GM18861 (cell line): ENCODE results near the gene BCAP29.

Source experiments
- ATAC-seq: cut with Tn5 transposase; IDR thresholded peaks from one replicate; pipeline ENCODE4 v1.9.1; 2021; ENCODE audit not compliant: unreplicated experiment

The BCAP29 gene

GRCh38 chr7:107581387-107582013 lies 1.5 kb downstream of the BCAP29 start:
- no peak for ATAC-seq

DNA sequence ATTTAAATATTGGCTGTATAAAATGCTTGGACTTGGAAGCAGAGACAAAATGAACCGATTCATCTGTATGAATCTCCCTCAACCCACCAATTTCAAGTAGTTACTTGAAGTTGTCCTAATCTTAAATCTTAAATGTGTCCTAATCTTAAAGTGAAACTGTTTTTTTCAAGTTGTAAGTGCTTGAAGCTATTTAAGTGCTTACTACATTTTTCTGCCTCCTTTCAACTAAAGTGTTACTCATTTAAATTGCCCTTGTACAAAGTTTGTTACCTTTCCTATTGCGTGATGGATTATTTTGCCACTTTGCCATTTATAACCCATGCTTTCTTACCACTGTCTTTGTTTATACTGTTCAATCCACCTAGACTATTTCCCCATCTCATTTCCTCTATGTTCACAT lies 2.8 kb downstream of the BCAP29 start:
- no peak for ATAC-seq

DNA sequence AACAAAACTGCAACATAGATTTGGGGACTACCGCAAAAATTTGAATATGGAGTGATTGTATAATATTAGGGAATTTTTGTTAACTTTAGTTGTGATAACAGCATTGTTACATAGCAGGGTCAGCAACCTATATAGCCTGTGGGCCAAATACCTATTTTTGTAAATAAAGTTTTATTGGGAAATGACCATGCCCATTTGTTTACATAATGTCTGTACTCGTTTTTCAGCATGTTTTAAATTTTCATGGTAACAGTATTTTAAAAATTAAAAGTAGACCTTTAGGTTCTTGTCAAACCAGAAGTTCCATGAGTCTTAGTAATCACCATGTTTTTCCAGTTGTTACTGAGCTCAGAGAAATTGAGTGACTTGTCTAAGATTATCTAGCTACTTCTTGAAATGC lies 4.7 kb downstream of the BCAP29 start:
- no peak for ATAC-seq

- ATAC-seq = no peak
Measured at GRCh38 chr7:107588529-107589130, 8.6 kb downstream of the BCAP29 start.

DNA sequence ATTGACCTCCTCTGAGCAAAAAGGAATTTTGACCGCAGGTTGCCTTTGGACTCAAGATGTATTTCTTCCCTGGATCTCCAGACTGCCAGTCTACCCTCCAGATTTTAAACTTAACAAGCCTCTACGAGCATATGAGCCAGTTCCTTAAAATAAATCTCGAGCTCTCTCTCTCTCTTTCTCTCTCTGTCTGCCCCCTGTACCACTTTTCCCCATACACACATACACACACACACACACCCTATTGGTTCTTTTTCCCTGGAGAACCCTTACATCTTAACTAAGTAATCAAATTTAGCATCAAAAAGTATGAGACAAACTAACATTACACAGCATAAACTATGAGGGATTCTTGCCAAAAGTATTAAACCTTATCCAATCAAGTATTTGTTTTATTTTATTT lies 11.4 kb downstream of the BCAP29 start:
- no peak for ATAC-seq

DNA sequence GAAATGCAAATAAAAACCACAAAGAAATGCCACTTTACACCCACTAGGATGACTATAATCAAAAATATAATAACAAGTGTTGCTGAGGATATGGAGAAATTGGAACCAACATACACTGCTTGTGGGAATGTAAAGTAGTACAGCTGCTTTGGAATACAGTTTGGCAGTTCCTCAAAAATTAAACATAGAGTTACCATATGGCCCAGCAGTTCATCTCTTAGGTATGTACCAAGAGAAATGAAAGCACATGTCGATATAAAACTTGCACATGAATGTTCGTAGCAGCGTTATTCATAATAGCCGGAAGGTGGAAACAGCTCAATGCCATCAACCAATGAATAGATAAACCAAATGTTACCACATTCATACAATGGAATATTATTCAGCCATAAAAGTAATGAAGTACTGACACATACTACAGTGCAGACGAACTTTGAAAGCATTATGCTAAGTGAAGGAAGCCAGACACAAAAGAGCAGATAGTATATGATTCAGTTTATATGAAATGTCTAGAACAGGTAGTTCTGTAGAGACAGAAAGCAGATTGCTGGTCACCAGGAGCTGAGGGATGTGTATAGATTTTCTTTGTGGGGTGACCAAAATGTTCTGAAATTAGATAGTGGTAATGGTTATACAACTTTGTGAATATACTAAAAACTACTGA lies 12.4 kb downstream of the BCAP29 start:
- ATAC-seq = no peak

DNA sequence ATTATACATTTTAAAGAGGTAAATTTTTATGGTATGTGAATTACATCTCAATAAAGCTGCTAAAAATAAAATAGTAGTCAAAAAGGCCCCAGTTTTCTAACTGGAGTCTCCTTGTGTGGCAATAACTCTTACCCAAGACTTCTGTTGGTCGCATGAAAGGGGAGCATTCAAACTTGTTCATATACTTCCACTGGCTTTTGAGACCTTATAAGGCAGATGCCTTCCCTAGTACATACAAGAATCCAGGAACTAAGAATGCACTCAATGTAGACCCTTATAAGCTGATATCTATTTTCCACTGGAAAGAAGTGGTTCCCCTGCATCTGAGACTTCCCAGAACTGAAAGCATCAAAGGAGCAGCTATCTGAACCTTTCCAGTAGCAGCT lies 13.0 kb downstream of the BCAP29 start:
- no peak for ATAC-seq

DNA sequence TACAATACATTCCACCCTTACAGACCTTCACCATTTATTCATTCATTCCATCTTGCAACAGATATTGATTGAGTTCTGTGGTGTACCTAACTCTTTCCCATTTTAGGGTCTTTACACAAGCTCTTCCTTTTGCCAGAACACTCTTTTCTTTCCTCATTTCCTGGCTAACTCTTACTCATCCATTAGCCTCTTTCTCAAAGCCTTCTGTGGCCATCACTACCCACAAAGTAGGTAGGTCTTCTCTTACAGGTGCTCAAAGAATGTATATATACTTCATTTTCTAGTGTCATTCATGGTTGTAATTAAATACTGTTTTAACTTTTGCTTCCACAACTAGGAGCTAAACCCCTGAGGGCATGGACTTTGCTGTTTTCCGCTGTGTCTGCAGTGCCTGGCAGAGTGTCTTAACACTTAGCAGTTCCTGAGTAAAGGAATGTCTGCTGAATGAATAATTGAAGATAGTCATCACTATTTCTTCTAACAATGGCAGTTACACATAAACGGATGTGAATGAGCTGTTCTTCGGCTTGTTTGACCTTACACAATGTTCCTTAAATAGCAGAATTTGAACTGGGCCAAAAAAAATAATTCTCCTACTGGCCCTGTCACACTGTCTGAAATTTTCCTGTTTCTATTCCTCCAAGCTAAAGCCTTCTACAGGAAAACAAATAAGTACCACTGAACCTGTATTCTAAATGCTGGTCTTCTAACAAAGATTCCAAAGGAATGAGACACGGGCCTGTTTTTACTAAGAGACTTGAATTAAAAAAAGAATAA lies 15.1 kb downstream of the BCAP29 start:
- no peak for ATAC-seq

DNA sequence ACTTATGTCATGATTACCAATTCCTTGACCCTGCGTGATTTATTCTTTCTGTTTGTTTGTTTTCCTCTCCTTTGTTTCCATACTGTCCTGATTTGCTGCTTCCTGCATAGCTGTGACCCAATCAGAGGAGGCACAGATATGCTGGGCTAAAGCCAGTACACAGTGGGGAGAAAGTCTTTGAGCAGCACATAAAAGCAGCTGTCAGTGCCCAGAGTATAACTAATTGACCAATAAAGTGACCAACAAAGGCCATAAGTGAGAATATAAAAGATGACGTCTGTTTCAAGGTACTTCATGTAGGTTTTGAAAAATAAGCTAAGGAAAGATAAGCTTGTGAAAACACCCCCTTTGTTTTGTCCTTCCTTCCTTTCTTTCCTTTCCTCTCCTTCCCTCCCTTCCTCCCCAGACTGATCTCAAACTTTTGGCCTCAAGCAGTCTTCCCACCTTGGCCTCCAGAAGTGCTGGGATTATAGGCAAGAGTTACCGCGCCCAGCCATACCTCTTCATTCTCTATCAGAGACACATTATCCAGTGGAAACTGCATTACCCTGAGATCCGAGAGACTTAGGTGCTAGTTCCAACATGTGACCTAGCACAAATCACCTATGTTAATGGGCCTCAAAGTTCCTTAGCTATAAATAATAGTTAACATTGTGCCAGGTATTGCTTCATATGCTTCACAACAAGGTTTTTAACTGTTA lies 17.0 kb downstream of the BCAP29 start:
- no peak for ATAC-seq

- no peak for ATAC-seq
Measured at GRCh38 chr7:107597582-107597916, 17.5 kb downstream of the BCAP29 start.

GRCh38 chr7:107597953-107598352 lies 17.9 kb downstream of the BCAP29 start:
- no peak for ATAC-seq

- no peak for ATAC-seq
Measured at GRCh38 chr7:107599262-107599661, 19.2 kb downstream of the BCAP29 start.

DNA sequence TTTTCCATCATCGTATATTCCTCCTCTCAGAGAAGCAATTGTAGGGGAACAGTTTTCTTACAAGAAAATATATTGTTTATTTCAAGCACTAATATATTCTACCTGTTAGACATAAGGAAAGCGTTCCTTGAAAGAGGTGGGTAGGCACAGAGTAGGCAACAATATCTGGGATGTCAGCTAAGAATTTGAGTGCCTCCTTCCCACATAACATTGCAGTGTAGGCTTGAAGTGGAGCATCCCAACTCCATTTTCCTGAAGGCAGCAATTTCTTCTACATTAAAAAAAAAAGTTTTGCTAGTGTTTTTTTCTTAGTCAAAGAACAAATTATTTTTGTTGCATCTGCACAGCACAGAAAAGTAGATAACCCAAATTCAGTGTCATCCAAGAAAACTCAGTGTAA lies 20.8 kb downstream of the BCAP29 start:
- no peak for ATAC-seq

DNA sequence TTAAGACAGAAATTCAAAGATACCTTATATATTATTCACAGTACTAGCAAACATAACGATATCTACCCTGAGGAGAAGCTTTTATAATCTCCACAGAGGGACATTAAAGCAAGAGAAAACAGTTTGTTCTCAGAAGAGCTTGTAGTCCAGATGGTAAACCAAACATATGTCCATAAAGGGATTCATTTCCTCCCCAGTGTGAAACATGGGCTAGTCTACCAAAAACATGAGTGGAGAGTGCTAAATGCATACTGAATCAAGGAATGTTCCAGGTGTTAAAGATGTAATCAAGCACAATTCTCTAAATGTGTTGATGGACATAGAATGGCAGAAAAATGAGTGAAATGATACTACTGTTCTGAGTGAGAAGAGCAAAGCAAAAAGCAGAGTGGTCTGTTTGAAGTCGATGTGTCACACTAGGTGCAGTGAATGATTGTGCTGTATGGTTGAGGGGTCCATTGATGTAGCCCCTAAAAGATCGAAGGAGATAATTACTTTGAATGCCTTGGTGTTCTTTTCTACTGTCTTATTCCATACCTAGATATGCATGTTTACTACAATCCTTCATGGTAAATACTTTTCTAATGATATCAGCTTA lies 25.3 kb downstream of the BCAP29 start:
- ATAC-seq = no peak

DNA sequence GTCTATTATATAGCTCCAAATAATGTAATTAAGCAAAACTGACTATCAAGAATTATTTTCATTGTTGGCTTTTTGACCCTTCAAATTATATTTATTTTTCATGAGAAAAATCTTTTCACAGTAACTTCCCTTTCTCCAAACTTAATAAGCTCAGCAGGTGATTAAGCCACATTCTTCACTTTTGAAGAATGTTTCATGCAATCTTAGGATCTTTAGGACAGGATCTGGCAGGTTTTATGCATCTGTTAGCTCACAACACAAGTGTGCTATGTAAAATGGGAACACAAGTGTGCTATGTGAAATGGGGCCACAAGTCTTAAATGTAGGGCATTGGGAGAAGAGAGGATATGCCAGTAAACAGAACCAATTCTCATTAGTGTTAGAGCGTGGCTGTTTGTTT lies 26.3 kb downstream of the BCAP29 start:
- ATAC-seq = no peak

DNA sequence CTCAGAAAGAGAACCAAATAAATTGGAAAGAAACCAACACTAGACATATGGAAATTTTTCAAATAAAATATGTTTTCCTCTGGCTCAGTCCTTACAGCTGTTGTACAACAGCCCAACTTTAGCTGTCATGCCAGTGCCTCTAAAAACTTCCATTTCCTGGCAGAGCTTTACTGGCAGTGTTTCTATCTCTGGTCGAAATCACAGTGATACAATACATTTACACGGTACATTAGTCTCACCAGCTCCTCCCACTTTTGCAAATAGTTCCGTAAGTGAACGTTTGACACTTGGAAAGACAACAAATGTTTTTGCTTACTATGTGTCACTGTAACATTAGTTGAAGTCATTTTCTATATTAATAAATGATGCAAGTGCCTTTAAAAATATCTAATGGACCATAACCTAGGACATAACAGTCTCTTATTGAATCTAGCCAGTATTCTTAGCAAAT lies 29.8 kb downstream of the BCAP29 start:
- ATAC-seq = no peak

- no peak for ATAC-seq
Measured at GRCh38 chr7:107610323-107610722, 30.3 kb downstream of the BCAP29 start.

DNA sequence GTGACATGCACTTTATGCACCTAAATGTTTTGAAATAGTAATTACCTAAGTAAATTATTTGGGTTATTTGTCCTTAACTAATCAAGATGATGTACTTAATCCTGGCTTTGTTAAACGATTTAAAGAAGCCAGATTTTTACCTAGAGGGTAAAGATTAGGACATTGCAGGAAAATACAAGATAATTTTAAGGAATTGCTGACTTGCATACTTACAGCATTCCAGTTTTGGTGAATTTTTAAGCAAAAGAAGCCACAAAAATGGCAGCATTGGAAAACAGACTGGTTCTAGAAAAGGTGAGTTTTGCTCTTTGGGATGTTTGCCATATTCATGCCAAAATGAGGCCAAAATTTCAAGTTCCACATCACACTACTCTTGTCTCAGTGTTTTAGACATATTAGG lies 33.4 kb downstream of the BCAP29 start:
- no peak for ATAC-seq

DNA sequence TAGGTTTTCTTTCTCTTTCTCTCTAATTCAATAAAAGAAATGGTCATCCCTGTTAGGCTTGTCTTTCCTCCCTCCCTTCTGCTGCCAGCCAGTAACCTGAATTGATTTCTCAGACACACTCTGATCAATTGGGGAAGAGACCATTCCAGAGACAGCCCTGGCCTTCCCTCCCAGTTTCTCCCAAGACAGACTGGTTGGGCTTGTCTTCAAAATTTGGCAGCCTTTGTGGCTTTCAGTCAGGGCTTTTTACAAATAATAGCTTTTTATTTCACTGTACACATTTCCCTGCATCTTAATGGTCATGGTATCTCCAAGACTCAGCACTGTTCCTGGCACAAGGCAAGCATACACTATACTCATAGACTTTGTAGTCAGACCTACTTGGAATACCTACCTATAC lies 33.9 kb downstream of the BCAP29 start:
- no peak for ATAC-seq

- ATAC-seq = no peak
Measured at GRCh38 chr7:107614425-107614824, 34.4 kb downstream of the BCAP29 start.
